ENCODE measurements around the gene CASP7. TPM values are rescaled to one million over a fixed set of nuclear protein-coding genes. Genes with fewer than 3 reads are reported as not detected.
"Not testable (repeated sequence)": the region's sequence is repeated elsewhere in the genome, so short reads cannot be mapped to it uniquely, and the experiment has no call there.

The CASP7 gene
- total RNA-seq = 41.2 and 48.6 TPM in 2 replicates

GRCh38 chr10:113679463-113680189 lies at the start of gene CASP7:
TSS of gene CASP7 (plus strand) at chr10:113679912. CDS start at chr10:113697494, 17,582 bp downstream.
- peak; percentile 28 for DNase-seq (ENCODE audit: low read depth)

- no peak for DNase-seq (ENCODE audit: low read depth)
These were observed 48.7 kb upstream of the CASP7 start for GRCh38 chr10:113630929-113631533.

- DNase-seq (ENCODE audit: low read depth) = peak; percentile 20
These were observed 47.9 kb upstream of the CASP7 start for GRCh38 chr10:113631684-113632367.

GRCh38 chr10:113639966-113640365 lies 39.7 kb upstream of the CASP7 start:
- no peak for DNase-seq (ENCODE audit: low read depth)

GRCh38 chr10:113641702-113642101 lies 38.0 kb upstream of the CASP7 start:
- no peak for DNase-seq (ENCODE audit: low read depth)

- DNase-seq (ENCODE audit: low read depth) = no peak
These were observed 36.5 kb upstream of the CASP7 start for GRCh38 chr10:113643183-113643582.

- DNase-seq (ENCODE audit: low read depth) = peak; percentile 64
These were observed 35.3 kb upstream of the CASP7 start for GRCh38 chr10:113644185-113645120.

GRCh38 chr10:113646336-113647201 lies 33.1 kb upstream of the CASP7 start:
- DNase-seq (ENCODE audit: low read depth) = peak; percentile 32

GRCh38 chr10:113647812-113648211 lies 31.9 kb upstream of the CASP7 start:
- DNase-seq (ENCODE audit: low read depth) = no peak

- peak; percentile 77 for DNase-seq (ENCODE audit: low read depth)
These were observed 31.2 kb upstream of the CASP7 start for GRCh38 chr10:113648478-113648877.

GRCh38 chr10:113650172-113650571 lies 29.5 kb upstream of the CASP7 start:
- DNase-seq (ENCODE audit: low read depth) = no peak

- peak; percentile 69 for DNase-seq (ENCODE audit: low read depth)
These were observed 28.7 kb upstream of the CASP7 start for GRCh38 chr10:113651021-113651420.

GRCh38 chr10:113651898-113652297 lies 27.8 kb upstream of the CASP7 start:
- no peak for DNase-seq (ENCODE audit: low read depth)

- not testable (repeated sequence) for DNase-seq (ENCODE audit: low read depth)
These were observed 27.3 kb upstream of the CASP7 start for GRCh38 chr10:113652456-113652855.

- DNase-seq (ENCODE audit: low read depth) = no peak
These were observed 22.8 kb upstream of the CASP7 start for GRCh38 chr10:113656896-113657295.

- DNase-seq (ENCODE audit: low read depth) = no peak
These were observed 22.2 kb upstream of the CASP7 start for GRCh38 chr10:113657544-113657943.

GRCh38 chr10:113661332-113661731 lies 18.4 kb upstream of the CASP7 start:
- DNase-seq (ENCODE audit: low read depth) = no peak

- DNase-seq (ENCODE audit: low read depth) = no peak
These were observed 16.6 kb upstream of the CASP7 start for GRCh38 chr10:113663142-113663541.

GRCh38 chr10:113663908-113664307 lies 15.8 kb upstream of the CASP7 start, which contains the start of gene NRAP:
TSS of gene NRAP (minus strand) at chr10:113664041. CDS start at chr10:113663882, 159 bp downstream.
- no peak for DNase-seq (ENCODE audit: low read depth)

GRCh38 chr10:113665352-113665751 lies 14.4 kb upstream of the CASP7 start:
- DNase-seq (ENCODE audit: low read depth) = no peak

All from renal cortical epithelial cell (primary cell).